GM12878 (cell line): ENCODE measurements around the gene LIG1. TPM values are rescaled to one million over a fixed set of nuclear protein-coding genes. Genes with fewer than 3 reads are reported as not detected.

Experiments
- ATAC-seq: fragments of 200-7000 bp; cut with Tn5 transposase; 3 replicates; pipeline ENCODE4 v1.9.1; 2020; ENCODE audit warnings: mild to moderate bottlenecking, moderate library complexity
- BruUV-seq: library from RNA; stranded (reverse); fragments of 400-500 nt; replicated peaks from 2 replicates; lab custom pipeline; 2021; lab: Mats Ljungman, UMichigan
- CTCF ChIA-PET: fragments of 300-600 bp; sonication (Branson Sonifier 250); formaldehyde crosslinking; extraction: SDS; loops from one replicate; lab custom pipeline; 2021; ENCODE audit warnings: inconsistent platforms; lab: Yijun Ruan, JAX
- POLR2A ChIA-PET: fragments of 350-600 bp; formaldehyde crosslinking; extraction: SDS; loops from one replicate; lab custom pipeline; 2021; ENCODE audit warnings: inconsistent platforms; lab: Charles Lee
- RAD21 ChIA-PET: fragments of 300-600 bp; sonication (Branson Sonifier 250); formaldehyde crosslinking; loops from one replicate; lab custom pipeline; 2023; ENCODE audit warnings: antibody characterized with exemption; ENCODE audit not compliant: unreplicated experiment; lab: Charles Lee
- SMC1A ChIA-PET: fragments of 300-600 bp; sonication (Branson Sonifier 250); formaldehyde crosslinking; loops from one replicate; lab custom pipeline; 2023; ENCODE audit not compliant: unreplicated experiment, uncharacterized antibody; lab: Charles Lee
- DNase-seq: peaks from one replicate; pipeline ENCODE4 v3.0.0-alpha.2; 2011; ENCODE audit warnings: low read depth, low spot score
- FAIRE-seq: peaks from 3 replicates; lab custom pipeline; 2011; peaks lifted over from hg19 to GRCh38; lab: Jason Lieb, UNC
- H2AFZ ChIP-seq: 2 replicates; pipeline ENCODE4 v1.6.0; 2011; ENCODE audit warnings: low read depth, low read length, control low read depth; ENCODE audit not compliant: control insufficient read depth
- H3K27ac ChIP-seq: 2 replicates; pipeline ENCODE4 v1.5.1; 2011; ENCODE audit warnings: control low read depth; ENCODE audit not compliant: control insufficient read depth, insufficient read depth
- H3K27me3 ChIP-seq, 2 experiments: replicated peaks in 1 of 2; 2 replicates each; pipeline versions ENCODE4 v1.6.0 to v1.6.1; 2011; ENCODE audit warnings: low read length in 1 of 2; ENCODE audit not compliant: control insufficient read depth in 2 of 2, insufficient read depth in 2 of 2
- H3K36me3 ChIP-seq, 2 experiments: 2 replicates each; pipeline ENCODE4 v1.5.1; 2011; ENCODE audit warnings: low read length in 1 of 2; ENCODE audit not compliant: control insufficient read depth in 2 of 2, insufficient read depth in 2 of 2
- H3K4me1 ChIP-seq: 2 replicates; pipeline ENCODE4 v1.6.1; 2011; ENCODE audit warnings: mild to moderate bottlenecking, low read length, moderate library complexity, mixed read lengths; ENCODE audit not compliant: control insufficient read depth, insufficient read depth
- H3K4me2 ChIP-seq: 2 replicates; pipeline ENCODE4 v1.6.0; 2011; ENCODE audit warnings: control low read depth; ENCODE audit not compliant: control insufficient read depth, insufficient read depth
- H3K4me3 ChIP-seq: fragments of 200-600 bp; sonication (generic); 2 replicates; pipeline ENCODE4 v1.5.1; 2016
- H3K79me2 ChIP-seq: 2 replicates; pipeline ENCODE4 v1.6.0; 2011; ENCODE audit warnings: low read length; ENCODE audit not compliant: control insufficient read depth, insufficient read depth
- H3K9ac ChIP-seq: 2 replicates; pipeline ENCODE4 v1.8.0; 2011; ENCODE audit warnings: low read length, control low read depth, mixed read lengths; ENCODE audit not compliant: control insufficient read depth, insufficient read depth
- H3K9me3 ChIP-seq: replicated peaks from 3 replicates; pipeline ENCODE4 v1.5.1; 2011; ENCODE audit warnings: mild to moderate bottlenecking, low read length; ENCODE audit not compliant: control insufficient read depth, insufficient read depth
- H4K20me1 ChIP-seq: 2 replicates; pipeline ENCODE4 v1.6.0; 2011; ENCODE audit not compliant: control insufficient read depth, insufficient read depth
- ESRRA ChIP-seq: IDR thresholded peaks from 2 replicates; pipeline ENCODE4 v1.6.1; 2012; ENCODE audit warnings: mild to moderate bottlenecking, low read length, improper control_type of control experiment
- NFYB ChIP-seq: IDR thresholded peaks from 2 replicates; pipeline ENCODE4 v1.6.1; 2011; ENCODE audit warnings: low read depth, mild to moderate bottlenecking, low read length, improper control_type of control experiment, moderate library complexity; ENCODE audit not compliant: insufficient read depth
- POLR2A ChIP-seq: IDR thresholded peaks from 2 replicates; pipeline ENCODE4 v1.6.1; 2011; ENCODE audit warnings: low read depth, mild to moderate bottlenecking, low read length
- RB1 ChIP-seq: fragments of 450-650 bp; formaldehyde crosslinking; IDR thresholded peaks from 2 replicates; pipeline ENCODE4 v1.6.1; 2017; ENCODE audit warnings: mild to moderate bottlenecking, borderline replicate concordance
- SUPT20H ChIP-seq: IDR thresholded peaks from 2 replicates; pipeline ENCODE4 v1.6.1; 2011; ENCODE audit warnings: low read depth, mild to moderate bottlenecking, low read length, moderate library complexity, borderline replicate concordance; ENCODE audit not compliant: control insufficient read depth
- WRNIP1 ChIP-seq: IDR thresholded peaks from 2 replicates; pipeline ENCODE4 v1.6.1; 2011; ENCODE audit warnings: low read depth, low read length, improper control_type of control experiment, borderline replicate concordance
- ZBED1 ChIP-seq: IDR thresholded peaks from 2 replicates; pipeline ENCODE4 v1.6.1; 2016; ENCODE audit warnings: borderline replicate concordance
- ZBTB40 ChIP-seq: fragments of 450-650 bp; IDR thresholded peaks from 2 replicates; pipeline ENCODE4 v1.6.1; 2016; ENCODE audit warnings: mild to moderate bottlenecking, moderate library complexity, borderline replicate concordance
- WGBS: methylation state at CpG from one replicate; pipeline ENCODE4 v1.1.6; 2016; ENCODE audit warnings: low lambda C conversion rate; ENCODE audit not compliant: insufficient replicate concordance, insufficient coverage; ENCODE audit errors: missing lambda C conversion rate; 5-methylcytosine and 5-hydroxymethylcytosine counted together
- in situ Hi-C: fragments of 300-500 bp; cut with MboI; formaldehyde crosslinking; loops from 9 replicates; pipeline ENCODE4 v1.14.3; 2018; ENCODE audit warnings: mixed read lengths
- intact Hi-C: fragments of 100-400 bp; cut with micrococcal nuclease; formaldehyde crosslinking; loops from one replicate; pipeline ENCODE4 v1.14.2; 2022; ENCODE audit not compliant: unreplicated experiment
- polyA plus RNA-seq, 11 experiments: library from polyadenylated mRNA; depleted of rRNA in 4 of 11; unstranded in 6 of 11; stranded (reverse) in 5 of 11; fragments of >200 nt; fragmentation: Nextera tagmentation in 4 of 11; fragmentation: Illumina TruSeq in 1 of 11; extraction: Ambion mirVana in 4 of 11; extraction: Trizol in 1 of 11; gene quantifications; 1 replicate in 1 of 11; 2 replicates in 10 of 11; pipeline versions ENCODE4 v1.2.1 to v1.2.3, GENCODE V29; 2011 to 2016; ENCODE audit warnings: inconsistent platforms in 2 of 11, missing spikeins in 2 of 11, low read depth in 1 of 11
- total RNA-seq, 4 experiments: library from RNA; depleted of rRNA in 3 of 4; stranded (reverse); fragments of >200 nt in 3 of 4; fragmentation: Illumina TruSeq in 1 of 4; extraction: Trizol in 1 of 4; gene quantifications; 2 replicates each; pipeline versions ENCODE4 v1.2.1 to v1.2.3, GENCODE V29; 2013 to 2021
- TF ChIP-seq, protein P1 (sequence below): IDR thresholded peaks from 2 replicates; pipeline ENCODE4 v1.6.1; 2012; ENCODE audit warnings: low read length, inconsistent platforms

LIG1 gene
- total and polyA plus RNA-seq, 10 of the 15 experiments (the other 5 are each of a cell fraction or from before 2014, with no cell fraction given): 7.8 to 117 (median 73.7) TPM

DNA sequence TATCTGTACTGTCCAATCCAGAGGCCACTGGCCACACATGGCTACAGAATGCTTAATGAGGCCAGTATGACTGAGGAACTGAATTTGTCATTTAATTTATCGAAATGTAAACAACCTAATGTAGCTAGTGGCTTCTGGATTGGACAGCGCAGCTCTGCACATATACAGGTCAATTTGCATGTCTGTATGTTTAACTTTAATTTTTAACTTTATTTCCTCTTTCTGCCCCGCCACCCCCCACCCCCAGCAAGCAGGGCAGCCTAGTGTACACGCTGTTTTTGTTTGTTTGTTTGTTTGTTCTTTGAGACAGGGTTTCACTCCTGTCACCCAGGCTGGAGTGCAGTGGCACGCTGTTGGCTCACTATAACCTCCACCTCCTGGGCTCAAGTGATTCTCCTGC is 15.9 kb upstream of the LIG1 start:
- intact Hi-C loops: no loop called here
- 12% methylated on average over 5 of the region's 5 CpGs for WGBS
- Histone ChIP-seq H3K27ac (no peak overlapping the region), H3K9me3 (peaks cover 2% of the 10 kb centered on the region; the same call in 2 of the 3 replicates), H2AFZ (no peak overlapping the region), H3K36me3 (no peaks in the 10 kb centered on the region; a peak in 1 of 4 replicates), H3K27me3 (no peaks in the 10 kb centered on the region), H3K9ac (no peak overlapping the region), H3K4me1 (peaks cover 12% of the 10 kb centered on the region), H4K20me1 (no peaks in the 10 kb centered on the region), H3K79me2 (no peaks in the 10 kb centered on the region), H3K4me2 (no peak overlapping the region), H3K4me3 (no peak overlapping the region)
- ChIA-PET RAD21 (interaction anchor here (0.6 to 3.4 kb wide), 5 partner anchors 15 to 113 kb away, joined by 3 to 16 read pairs (median 3); no protein-coding TSS in a partner anchor), CTCF (interaction anchor here (1.1 to 2.1 kb wide), 2 partner anchors 17 to 79 kb away, joined by 4 to 9 read pairs; no protein-coding TSS in a partner anchor), SMC1A (interaction anchor here (0.9 to 3.0 kb wide), 5 partner anchors 17 to 76 kb away, joined by 3 to 13 read pairs (median 5); partner anchors contain the start of gene PLA2G4C), POLR2A (interaction anchor here (0.6 to 2.4 kb wide), 2 partner anchors 18 to 864 kb away, joined by 3 to 14 read pairs; no protein-coding TSS in a partner anchor)
- no TSS peak for BruUV-seq
- ATAC-seq (peak; percentile 59), DNase-seq (no peak), FAIRE-seq (no peak)
- in situ Hi-C loops: no loop called here
- TF ChIP-seq ESRRA (no peak), RB1 (no peak), ZBED1 (no peak), WRNIP1 (no peak), NFYB (no peak), ZBTB40 (no peak), POLR2A (no peak), SUPT20H (no peak)
- TF ChIP-seq, protein P1, sequence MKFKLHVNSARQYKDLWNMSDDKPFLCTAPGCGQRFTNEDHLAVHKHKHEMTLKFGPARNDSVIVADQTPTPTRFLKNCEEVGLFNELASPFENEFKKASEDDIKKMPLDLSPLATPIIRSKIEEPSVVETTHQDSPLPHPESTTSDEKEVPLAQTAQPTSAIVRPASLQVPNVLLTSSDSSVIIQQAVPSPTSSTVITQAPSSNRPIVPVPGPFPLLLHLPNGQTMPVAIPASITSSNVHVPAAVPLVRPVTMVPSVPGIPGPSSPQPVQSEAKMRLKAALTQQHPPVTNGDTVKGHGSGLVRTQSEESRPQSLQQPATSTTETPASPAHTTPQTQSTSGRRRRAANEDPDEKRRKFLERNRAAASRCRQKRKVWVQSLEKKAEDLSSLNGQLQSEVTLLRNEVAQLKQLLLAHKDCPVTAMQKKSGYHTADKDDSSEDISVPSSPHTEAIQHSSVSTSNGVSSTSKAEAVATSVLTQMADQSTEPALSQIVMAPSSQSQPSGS: no peak
